CD4-positive, alpha-beta T cell (primary cell): ENCODE data around the gene PKNOX2. TPM values are rescaled to one million over a fixed set of nuclear protein-coding genes. Genes with fewer than 3 reads are reported as not detected.

Experiments used
- ATAC-seq: fragments of 200-7000 bp; cut with Tn5 transposase; one replicate; pipeline ENCODE4 v1.10.0; 2022; ENCODE audit warnings: mild to moderate bottlenecking; ENCODE audit not compliant: poor library complexity
- CTCF ChIA-PET: fragments of 350-600 bp; sonication (Branson Sonifier 250); formaldehyde crosslinking; loops from one replicate; lab custom pipeline; 2021; ENCODE audit warnings: antibody characterized with exemption, inconsistent platforms; lab: Charles Lee
- POLR2A ChIA-PET: fragments of 350-600 bp; sonication (Branson Sonifier 250); formaldehyde crosslinking; loops from one replicate; lab custom pipeline; 2021; ENCODE audit warnings: antibody characterized with exemption, inconsistent platforms; lab: Charles Lee
- DNase-seq, 14 experiments: peaks; one replicate each; pipeline ENCODE4 v3.0.0-alpha.2; 2013 to 2020; ENCODE audit warnings: mixed read lengths in 2 of 14
- H3K27ac ChIP-seq, 2 donors: one replicate each; pipeline versions ENCODE4 v1.5.1 to v1.7.0; 2013; ENCODE audit warnings: low read length in 2 of 2, low read depth in 1 of 2, mild to moderate bottlenecking in 1 of 2
- H3K27me3 ChIP-seq, 2 experiments: 1 replicate in 1 of 2; 2 replicates in 1 of 2; pipeline versions ENCODE4 v1.6.1 to v1.7.0; 2013; ENCODE audit warnings: low read length in 2 of 2, control low read depth in 1 of 2, mild to moderate bottlenecking in 1 of 2, moderate library complexity in 1 of 2; ENCODE audit not compliant: insufficient read depth in 2 of 2, control insufficient read depth in 1 of 2
- H3K36me3 ChIP-seq: one replicate; pipeline ENCODE4 v1.6.1; 2013; ENCODE audit warnings: low read length, control low read depth; ENCODE audit not compliant: insufficient read depth
- H3K4me1 ChIP-seq: one replicate; pipeline ENCODE4 v1.6.1; 2013; ENCODE audit warnings: low read length, control low read depth; ENCODE audit not compliant: insufficient read depth
- H3K4me3 ChIP-seq: one replicate; pipeline ENCODE4 v1.5.1; 2013; ENCODE audit warnings: mild to moderate bottlenecking, low read length, moderate library complexity
- H3K9me3 ChIP-seq, 2 experiments: 1 replicate in 1 of 2; 2 replicates in 1 of 2; pipeline versions ENCODE4 v1.6.1 to v1.7.0; 2013; ENCODE audit warnings: low read length in 2 of 2, mild to moderate bottlenecking in 2 of 2, control low read depth in 1 of 2, moderate library complexity in 1 of 2; ENCODE audit not compliant: control insufficient read depth in 1 of 2, insufficient read depth in 1 of 2
- H3K27ac Mint-ChIP-seq: one replicate; pipeline ENCODE4 v1.8.0; 2020; ENCODE audit warnings: mixed read lengths
- H3K27me3 Mint-ChIP-seq: one replicate; pipeline ENCODE4 v1.8.0; 2021; ENCODE audit warnings: mixed read lengths
- H3K36me3 Mint-ChIP-seq: one replicate; pipeline ENCODE4 v1.8.0; 2021; ENCODE audit warnings: low read depth, mixed read lengths
- H3K4me1 Mint-ChIP-seq: one replicate; pipeline ENCODE4 v1.8.0; 2021; ENCODE audit warnings: low read depth, mixed read lengths
- H3K4me3 Mint-ChIP-seq: one replicate; pipeline ENCODE4 v1.8.0; 2020; ENCODE audit warnings: mild to moderate bottlenecking, mixed read lengths
- H3K9me3 Mint-ChIP-seq: one replicate; pipeline ENCODE4 v1.8.0; 2020; ENCODE audit warnings: mixed read lengths
- CTCF ChIP-seq: fragments of 200-600 bp; IDR thresholded peaks from one replicate; pipeline ENCODE4 v1.8.0; 2022; ENCODE audit warnings: antibody characterized with exemption, mild to moderate bottlenecking
- intact Hi-C, 2 experiments: fragments of 100-400 bp; cut with DNase I in 1 of 2; cut with micrococcal nuclease in 1 of 2; formaldehyde crosslinking; loops; one replicate each; pipeline versions ENCODE4 v1.15.1 to v1.9.0; 2023 to 2025; cut with DNase I, micrococcal nuclease
- total RNA-seq, 174 experiments: library from RNA in 2 of 174; stranded (reverse) in 2 of 174; gene quantifications; one replicate each; pipeline ENCODE4 v1.2.3 and lab custom pipeline; 2021 to 2026

Gene PKNOX2
- total RNA-seq, 2 experiments from 2014 or later: not detected

GRCh38 chr11:125233736-125234275 lies 69.3 kb downstream of the PKNOX2 start:
- no peak overlapping the region for H3K27ac ChIP-seq
- intact Hi-C loops: no loop called here
- no peak for ATAC-seq
- Mint-ChIP-seq H3K27ac (no peak overlapping the region), H3K27me3 (peaks cover 42% of the 10 kb centered on the region), H3K9me3 (no peaks in the 10 kb centered on the region), H3K36me3 (no peaks in the 10 kb centered on the region), H3K4me3 (no peak overlapping the region), H3K4me1 (no peaks in the 10 kb centered on the region)
- ChIA-PET CTCF (no interaction called here), POLR2A (no interaction called here)
- no peaks in the 10 kb centered on the region for H3K36me3 ChIP-seq
- DNase-seq: no peak
- H3K4me3 ChIP-seq: no peak overlapping the region
- peaks cover 0 to 4% of the 10 kb centered on the region in 2 experiments for H3K27me3 ChIP-seq
- no peaks in the 10 kb centered on the region for H3K4me1 ChIP-seq
- H3K9me3 ChIP-seq: peaks cover 0 to 8% of the 10 kb centered on the region in 2 experiments
- TF ChIP-seq CTCF: no peak

GRCh38 chr11:125235071-125235471 lies 70.5 kb downstream of the PKNOX2 start:
- intact Hi-C loops: no loop called here
- H3K4me1 Mint-ChIP-seq: no peaks in the 10 kb centered on the region
- ATAC-seq (no peak), DNase-seq (no peak)
- CTCF ChIA-PET: no interaction called here
- H3K4me3 Mint-ChIP-seq: no peak overlapping the region
- Histone ChIP-seq H3K27me3 (peaks cover 4% of the 10 kb centered on the region in 2 experiments), H3K4me3 (no peak overlapping the region), H3K4me1 (no peaks in the 10 kb centered on the region), H3K36me3 (no peaks in the 10 kb centered on the region), H3K9me3 (peaks cover 0 to 8% of the 10 kb centered on the region in 2 experiments), H3K27ac (no peak overlapping the region)
- H3K27me3 Mint-ChIP-seq: peaks cover 36% of the 10 kb centered on the region
- no peaks in the 10 kb centered on the region for H3K9me3 Mint-ChIP-seq
- H3K27ac Mint-ChIP-seq: no peak overlapping the region
- POLR2A ChIA-PET: no interaction called here
- TF ChIP-seq CTCF: no peak
- H3K36me3 Mint-ChIP-seq: no peaks in the 10 kb centered on the region

GRCh38 chr11:125236072-125236825 lies 71.7 kb downstream of the PKNOX2 start:
- POLR2A ChIA-PET: no interaction called here

More at GRCh38 chr11:125236072-125236825, 71.7 kb downstream of the PKNOX2 start:
- H3K9me3 ChIP-seq: peaks cover 0 to 8% of the 10 kb centered on the region in 2 experiments
- peaks cover 40% of the 10 kb centered on the region for H3K27me3 Mint-ChIP-seq
- intact Hi-C loops: no loop called here
- no peaks in the 10 kb centered on the region for H3K4me1 Mint-ChIP-seq
- H3K27ac ChIP-seq: no peak overlapping the region
- no peaks in the 10 kb centered on the region for H3K36me3 ChIP-seq
- H3K27ac Mint-ChIP-seq: no peak overlapping the region
- CTCF ChIA-PET: no interaction called here
- TF ChIP-seq CTCF: no peak
- no peaks in the 10 kb centered on the region for H3K4me1 ChIP-seq
- peaks cover 4 to 7% of the 10 kb centered on the region in 2 experiments for H3K27me3 ChIP-seq
- ATAC-seq (no peak), DNase-seq (no peak)
- no peak overlapping the region for H3K4me3 ChIP-seq
- H3K9me3 Mint-ChIP-seq: no peaks in the 10 kb centered on the region
- no peak overlapping the region for H3K4me3 Mint-ChIP-seq
- H3K36me3 Mint-ChIP-seq: no peaks in the 10 kb centered on the region
